IPS-18c (cell line): ENCODE measurements around the gene MEIS2.

Experiments used
- H3K4me3 ChIP-seq: 2 replicates; pipeline ENCODE4 v1.7.0; 2013; ENCODE audit warnings: low read depth, mild to moderate bottlenecking, low read length, moderate library complexity; ENCODE audit not compliant: insufficient read depth
- H3K9me3 ChIP-seq: one replicate; pipeline ENCODE4 v1.6.1; 2013; ENCODE audit warnings: mild to moderate bottlenecking, low read length, moderate library complexity; ENCODE audit not compliant: control insufficient read depth, insufficient read depth

MEIS2 gene

DNA sequence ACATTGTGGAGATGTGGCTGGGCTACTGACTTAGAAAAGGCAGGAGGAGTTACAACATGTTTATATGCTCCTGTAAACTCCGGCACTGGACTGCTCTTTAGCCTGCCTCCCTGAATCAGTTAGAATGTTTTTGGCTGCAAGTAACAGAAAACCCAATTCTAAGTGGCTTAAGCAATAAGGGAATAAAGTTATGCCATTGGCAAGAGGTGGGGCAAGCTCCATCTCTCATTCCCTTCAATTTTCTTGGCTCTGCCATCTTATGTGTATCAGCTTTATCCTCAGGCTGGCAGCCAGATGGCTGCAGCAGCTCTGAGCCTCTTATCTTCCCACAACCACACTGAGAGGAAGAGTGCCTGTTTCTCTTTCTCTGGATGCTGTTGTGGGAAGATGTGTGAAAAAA lies 22.4 kb upstream of the MEIS2 start:
- Histone ChIP-seq H3K9me3 (no peaks in the 10 kb centered on the region), H3K4me3 (no peak overlapping the region)

DNA sequence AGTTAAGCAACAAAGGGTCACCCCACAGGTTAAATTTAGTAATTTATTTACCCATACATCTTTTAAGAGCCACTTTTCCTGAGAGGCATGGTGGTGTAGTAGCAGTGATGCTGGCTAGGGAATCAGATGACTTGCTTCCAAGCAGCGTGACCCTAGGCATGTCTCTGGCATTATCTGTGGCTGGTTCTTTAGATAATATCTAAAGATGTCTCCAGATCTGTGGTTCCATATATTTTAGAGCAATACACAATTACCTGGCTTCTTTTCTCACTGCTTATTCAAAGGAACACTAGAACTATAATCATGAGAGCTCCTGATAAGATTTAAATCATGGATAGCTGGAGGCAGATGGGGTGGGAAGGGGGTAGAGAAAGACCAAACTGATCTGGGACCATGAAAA lies 21.1 kb upstream of the MEIS2 start:
- Histone ChIP-seq H3K9me3 (no peaks in the 10 kb centered on the region), H3K4me3 (no peak overlapping the region)

DNA sequence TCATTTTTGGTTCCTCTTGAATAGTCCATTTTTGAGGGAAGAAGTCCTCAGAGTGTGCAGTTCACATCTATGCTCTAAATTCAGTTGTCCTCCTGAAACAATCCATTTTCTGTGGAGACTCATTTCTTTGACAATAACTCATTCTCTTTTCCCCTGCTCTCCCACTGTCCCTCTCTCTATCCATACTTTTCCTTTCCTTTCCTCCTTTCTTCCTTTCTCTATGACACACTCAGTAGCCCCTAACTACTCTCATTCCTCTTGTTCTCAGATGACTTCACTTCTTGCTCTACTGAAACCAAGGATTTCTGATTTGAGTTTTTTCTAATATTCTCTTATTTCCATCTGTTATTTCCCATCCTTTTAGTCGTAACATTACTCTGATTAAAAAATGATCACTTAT lies 16.7 kb upstream of the MEIS2 start:
- Histone ChIP-seq H3K4me3 (no peak overlapping the region), H3K9me3 (no peaks in the 10 kb centered on the region)

DNA sequence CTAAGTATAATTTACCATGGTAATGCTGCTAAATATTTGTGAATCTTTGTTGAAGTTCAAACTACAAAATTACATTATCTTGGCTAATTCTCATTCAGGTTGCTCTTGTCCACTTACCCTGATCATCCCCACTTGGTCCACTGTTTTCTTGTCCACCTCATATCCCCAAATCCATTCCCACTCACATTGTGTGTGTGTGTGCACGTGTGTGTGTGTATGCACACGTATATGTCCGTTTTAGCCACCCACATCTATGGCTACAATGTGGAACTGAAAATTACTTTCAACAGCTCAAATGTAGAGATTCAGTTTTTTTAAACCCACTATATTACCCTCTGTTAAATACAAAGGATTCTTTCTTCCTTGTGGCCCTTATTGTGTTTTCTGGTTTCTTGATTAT lies 15.2 kb upstream of the MEIS2 start:
- H3K9me3 ChIP-seq: no peaks in the 10 kb centered on the region
- no peak overlapping the region for H3K4me3 ChIP-seq

DNA sequence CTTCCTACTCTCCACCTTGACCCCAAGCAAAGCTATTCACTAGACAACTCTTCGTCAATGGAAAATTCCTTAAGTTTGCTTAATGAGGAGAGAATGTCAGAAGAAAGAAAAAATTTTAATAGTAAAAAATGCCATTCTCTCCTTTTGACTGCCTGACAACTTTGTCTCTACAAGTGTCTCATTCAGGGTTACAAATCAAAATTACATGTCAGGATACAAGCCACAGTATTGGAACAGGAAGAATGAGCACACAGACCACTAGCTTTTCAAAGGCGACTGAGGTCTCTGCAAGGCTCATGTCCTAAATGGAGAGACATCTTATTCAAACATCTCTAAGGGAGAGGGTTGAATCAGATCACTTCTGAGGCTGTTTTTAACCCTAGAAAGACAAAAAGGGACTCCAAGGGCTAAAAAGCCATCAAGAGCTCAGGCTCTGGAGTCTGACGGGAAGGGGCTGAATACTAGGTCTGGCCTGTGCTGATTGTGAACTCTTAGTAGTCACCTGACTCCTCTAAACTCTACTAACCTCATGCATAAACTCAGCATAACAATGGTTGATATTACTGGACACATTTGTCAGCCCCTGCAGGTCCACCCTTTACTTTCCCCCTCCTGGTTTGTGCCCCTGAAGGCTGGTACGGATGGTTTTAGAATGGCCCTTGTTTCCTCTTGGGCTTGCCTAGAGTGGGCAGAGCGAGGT lies 12.8 kb upstream of the MEIS2 start:
- H3K9me3 ChIP-seq: no peaks in the 10 kb centered on the region

DNA sequence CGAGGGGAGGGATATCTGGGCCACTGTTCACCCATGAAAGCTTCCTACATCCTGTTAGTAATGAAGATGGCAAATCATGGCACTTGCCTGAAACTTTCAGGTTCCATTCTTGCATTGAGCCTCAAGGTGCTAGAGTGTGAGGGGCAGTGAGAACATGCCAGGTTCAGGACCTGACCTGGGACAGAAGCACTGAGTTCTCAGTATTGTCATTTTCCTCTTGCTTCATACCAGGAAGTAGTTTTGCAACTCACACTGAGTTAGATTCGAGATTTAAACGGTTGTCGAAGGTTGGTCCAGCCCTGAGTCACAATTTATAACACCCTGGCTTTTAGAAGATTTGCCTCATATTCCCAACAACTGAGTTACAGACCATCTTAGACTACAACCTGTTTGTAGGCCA lies 11.8 kb upstream of the MEIS2 start:
- Histone ChIP-seq H3K9me3 (no peaks in the 10 kb centered on the region), H3K4me3 (no peak overlapping the region)

More for the DNA sequence above, 12.8 kb upstream of the MEIS2 start:
- H3K4me3 ChIP-seq: no peak overlapping the region

DNA sequence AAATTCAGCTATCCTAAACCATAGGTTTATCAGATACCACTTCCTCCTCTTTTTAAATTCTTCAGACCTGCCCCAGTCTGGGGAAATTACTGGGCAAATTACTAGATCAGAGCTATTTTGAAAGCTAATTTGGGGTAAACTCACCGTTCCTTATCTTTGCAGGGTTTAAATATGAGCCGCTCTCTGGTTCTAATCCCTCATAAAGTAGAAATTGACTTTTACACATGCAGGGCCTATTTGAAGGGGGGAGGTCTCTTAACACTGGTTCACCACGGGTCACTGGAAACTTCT lies 11.0 kb upstream of the MEIS2 start:
- Histone ChIP-seq H3K4me3 (peak overlapping the region; percentile 45; the same call in 1 of the 2 replicates), H3K9me3 (no peaks in the 10 kb centered on the region)

DNA sequence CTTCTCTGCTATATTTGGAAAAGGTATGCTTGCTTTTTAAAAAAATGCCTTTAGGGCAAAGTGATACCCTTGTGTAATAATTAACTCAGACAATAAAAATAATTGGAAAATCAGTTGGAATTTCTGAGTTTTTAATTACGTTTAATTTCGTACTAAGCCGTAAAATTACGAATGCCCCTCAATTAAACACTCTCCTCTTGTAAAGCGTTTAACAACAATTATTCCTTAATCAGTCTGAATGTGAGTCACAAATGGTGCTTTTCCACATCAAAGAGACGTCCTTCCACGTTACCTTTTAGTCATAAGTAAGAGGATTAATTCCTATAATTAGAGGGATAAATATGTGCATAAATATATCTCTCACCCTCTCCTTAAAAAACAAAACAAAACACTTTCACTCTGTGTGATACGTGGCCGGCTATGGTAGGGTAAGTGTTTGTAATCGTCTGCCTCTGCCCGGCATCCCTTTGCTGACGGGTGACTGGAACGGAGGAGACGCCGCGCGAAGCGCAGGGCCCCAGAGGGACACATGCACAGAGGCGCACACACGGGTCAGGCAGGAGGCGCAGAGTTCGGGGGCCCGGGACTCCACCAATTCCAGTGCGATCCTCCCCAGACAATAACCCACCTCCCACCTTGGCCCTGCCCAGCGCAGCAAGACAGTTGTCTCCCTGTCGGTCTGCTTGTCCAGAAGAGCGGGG lies 9.7 kb upstream of the MEIS2 start:
- H3K9me3 ChIP-seq: no peaks in the 10 kb centered on the region
- H3K4me3 ChIP-seq: peak overlapping the region; percentile 45; the same call in 1 of the 2 replicates

DNA sequence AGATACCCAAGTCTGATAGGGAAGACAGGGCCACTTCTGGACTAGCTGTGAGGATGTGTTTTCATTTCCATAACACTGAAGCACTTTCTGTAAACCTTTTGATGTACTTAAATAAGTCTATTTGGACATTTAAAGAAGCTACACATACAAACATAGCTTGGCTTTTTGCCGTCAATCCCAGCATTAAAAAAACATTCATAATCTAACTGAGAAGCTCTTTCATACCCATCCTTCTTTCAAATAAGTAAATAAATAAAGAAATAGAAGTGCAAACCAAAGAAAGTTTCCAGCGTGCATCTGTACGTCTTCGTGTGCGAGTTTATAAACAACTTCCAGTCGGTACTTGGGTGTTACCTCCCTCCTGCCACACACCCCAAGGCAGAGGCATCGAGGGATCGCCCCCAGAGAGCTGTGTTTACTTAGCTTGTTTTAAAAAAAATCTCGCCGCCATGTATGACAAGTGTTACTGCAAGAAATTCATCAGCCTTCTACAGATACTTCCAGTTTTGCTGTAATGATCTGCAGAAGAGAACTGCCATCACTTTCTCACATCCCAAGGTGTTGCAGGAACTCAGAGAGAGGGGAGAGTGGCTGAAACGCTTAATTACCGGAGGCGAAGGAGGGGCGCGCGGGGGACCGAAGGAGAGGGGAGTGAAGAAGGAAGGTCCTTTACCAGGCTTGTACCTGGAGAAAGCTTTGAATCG lies 9.0 kb upstream of the MEIS2 start:
- H3K9me3 ChIP-seq: no peaks in the 10 kb centered on the region
- H3K4me3 ChIP-seq: no peak overlapping the region

DNA sequence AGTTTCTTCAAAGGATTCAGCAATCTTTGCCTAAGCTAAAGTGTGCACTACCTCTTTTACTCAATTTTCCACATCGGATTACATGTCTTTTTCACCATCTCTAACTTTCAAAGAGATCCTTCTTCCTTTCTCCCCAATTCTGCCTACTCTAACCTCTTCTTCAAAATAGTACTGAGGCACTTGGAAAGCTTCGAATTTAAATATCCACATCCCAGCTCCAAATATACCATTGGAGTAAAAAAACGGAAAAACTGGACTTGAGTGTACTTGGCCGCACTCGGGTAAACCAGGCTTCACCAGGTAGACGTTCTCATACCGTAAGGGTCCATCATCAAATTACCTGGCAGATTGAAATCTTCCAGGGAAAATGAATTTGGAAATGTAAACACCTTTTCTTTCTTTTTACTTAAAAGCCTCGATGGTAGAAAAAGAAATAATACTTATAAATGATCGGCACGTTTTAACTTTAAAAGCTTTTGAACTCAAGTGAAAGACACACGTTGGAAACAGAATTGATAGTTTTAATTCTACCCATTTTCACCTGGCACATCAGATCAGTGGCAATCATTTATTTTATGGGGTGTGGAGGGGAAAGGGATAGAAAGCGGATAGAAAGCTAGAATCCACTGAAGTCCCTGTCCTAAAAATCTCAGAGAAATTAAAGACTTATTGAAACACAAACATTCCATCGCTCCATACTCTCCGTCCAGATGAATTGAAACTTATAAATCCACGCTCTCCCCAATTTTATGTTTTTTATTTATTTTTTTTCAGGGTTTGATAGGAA lies 8.2 kb upstream of the MEIS2 start:
- no peak overlapping the region for H3K4me3 ChIP-seq

DNA sequence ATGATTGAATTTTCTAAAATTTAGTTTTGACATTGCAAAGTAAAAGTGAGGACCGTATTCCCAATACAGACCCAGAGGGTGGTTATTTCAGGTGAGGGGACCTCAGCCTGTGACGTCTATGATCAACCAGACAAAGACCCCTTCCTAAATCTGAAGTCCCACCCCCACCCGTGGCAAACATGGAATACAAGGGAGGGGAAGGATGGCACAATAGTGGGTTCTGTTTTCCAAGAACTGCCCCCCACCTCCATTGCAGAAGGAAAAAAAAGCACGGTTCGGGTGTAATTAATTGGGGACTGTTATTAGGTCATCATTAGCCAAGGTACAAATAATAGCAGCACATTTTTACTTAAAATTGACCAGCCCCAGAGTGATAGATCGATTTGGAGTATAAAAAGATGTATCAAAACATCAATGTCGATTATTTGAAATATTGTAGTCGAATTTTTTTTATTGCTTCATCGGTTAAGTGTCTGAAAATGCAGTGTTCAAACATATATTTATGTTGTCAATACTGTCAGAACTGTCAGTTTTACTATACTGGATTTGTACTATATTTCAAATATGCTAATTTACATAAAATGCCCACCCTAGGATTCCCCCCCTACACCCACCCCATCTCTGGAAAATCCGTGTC lies 7.5 kb upstream of the MEIS2 start:
- Histone ChIP-seq H3K9me3 (no peaks in the 10 kb centered on the region), H3K4me3 (no peak overlapping the region; the same call in 1 of the 2 replicates)

More for the DNA sequence above, 8.2 kb upstream of the MEIS2 start:
- no peaks in the 10 kb centered on the region for H3K9me3 ChIP-seq

DNA sequence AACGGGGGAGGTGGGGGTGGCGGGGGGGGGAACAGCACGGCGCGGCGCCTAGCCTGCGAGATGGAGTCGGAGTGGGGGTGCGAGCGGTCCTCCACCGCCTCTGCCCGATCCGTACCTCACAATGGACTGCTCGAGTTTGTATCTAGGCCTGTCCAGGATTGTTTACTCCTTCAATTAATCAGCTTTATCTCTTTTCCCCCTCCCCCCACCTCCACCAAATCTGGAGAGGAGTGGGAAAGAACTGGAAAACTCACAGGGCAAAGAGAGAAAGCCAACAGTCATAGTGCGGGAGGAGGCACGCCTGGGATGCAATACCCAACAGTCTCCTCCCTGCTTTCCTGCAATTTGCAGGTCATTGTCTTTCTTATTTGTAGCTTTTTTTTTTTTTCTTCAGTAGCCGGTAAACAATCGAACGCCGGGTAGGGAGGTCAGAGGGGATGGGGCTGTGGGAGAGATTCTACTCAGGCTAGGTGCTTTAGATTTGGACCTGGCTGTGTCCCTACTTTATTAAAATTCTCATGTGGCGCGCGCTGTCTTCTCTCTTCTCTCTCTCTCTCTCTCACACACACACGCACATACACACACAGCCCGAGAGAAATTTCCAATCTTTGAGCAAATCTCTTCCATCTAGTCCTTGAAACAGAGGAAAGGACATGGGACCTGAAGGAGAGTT lies 6.9 kb upstream of the MEIS2 start:
- H3K9me3 ChIP-seq: no peaks in the 10 kb centered on the region
- H3K4me3 ChIP-seq: peak overlapping the region; percentile 35; the same call in 1 of the 2 replicates

DNA sequence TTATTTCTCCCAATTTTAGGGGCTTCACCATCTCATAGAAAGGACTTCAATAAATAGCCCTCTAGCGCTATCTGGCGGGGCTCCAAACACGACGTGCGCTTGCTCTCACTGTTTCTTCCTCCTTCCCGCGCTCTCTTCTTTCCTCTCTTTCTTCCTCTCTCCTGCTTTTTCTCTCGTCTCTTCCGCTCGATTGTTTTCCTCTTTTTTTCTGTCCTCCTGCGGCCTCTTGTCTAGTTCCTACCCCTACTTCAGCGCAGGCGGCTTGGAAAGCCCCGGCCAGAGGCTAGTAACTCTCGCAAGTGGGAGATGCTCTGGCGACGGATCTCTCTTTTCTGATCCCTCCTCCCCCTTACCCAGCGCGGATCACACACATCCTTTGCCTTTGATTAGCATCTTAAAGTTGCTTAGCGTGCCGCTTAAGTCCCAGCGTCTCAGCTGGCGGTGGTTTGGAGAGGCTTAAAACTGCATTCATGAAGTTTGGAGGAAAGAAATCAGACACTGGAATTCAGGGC lies 6.2 kb upstream of the MEIS2 start:
- H3K4me3 ChIP-seq: peak overlapping the region; percentile 31; the same call in 1 of the 2 replicates
- no peaks in the 10 kb centered on the region for H3K9me3 ChIP-seq

DNA sequence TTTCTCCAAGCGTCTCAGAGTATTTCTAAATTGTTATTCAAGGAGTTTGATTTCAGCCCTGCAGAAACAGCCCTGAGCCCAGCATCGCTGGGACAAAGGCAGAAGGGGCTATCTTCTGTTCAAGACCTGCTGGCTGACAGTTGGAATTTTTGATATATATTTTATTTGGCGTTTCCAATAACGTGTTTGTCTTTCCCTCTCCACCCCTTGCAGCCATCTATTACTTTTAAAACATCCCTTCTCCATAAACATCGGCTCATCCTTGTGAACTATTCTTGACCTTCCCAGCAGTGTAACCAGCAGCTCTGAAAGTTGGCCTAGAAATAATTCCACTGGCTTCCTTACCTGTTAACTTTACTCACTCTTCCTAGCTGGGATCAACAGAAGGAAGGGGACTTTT lies 5.5 kb upstream of the MEIS2 start:
- H3K9me3 ChIP-seq: no peaks in the 10 kb centered on the region
- H3K4me3 ChIP-seq: no peak overlapping the region

DNA sequence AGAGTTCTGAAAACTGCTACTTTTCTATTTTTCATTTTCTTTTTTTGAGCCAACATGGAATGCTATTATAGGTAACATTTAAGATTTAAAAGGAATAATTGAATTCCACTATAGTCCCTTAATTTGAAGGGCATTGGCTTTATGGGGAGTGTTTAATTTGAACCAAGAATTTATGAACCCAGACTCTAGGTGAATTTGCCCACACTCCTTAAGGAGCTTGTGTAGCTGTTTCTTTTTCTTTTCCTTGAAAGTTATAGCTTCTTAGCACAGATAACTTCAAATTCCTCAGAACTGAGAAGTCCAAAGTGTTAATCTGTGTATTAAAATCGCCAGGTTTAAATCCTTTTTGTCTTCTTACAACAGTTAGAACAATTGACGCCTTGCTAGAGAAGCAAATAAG lies 4.7 kb upstream of the MEIS2 start:
- Histone ChIP-seq H3K4me3 (no peak overlapping the region), H3K9me3 (no peaks in the 10 kb centered on the region)

DNA sequence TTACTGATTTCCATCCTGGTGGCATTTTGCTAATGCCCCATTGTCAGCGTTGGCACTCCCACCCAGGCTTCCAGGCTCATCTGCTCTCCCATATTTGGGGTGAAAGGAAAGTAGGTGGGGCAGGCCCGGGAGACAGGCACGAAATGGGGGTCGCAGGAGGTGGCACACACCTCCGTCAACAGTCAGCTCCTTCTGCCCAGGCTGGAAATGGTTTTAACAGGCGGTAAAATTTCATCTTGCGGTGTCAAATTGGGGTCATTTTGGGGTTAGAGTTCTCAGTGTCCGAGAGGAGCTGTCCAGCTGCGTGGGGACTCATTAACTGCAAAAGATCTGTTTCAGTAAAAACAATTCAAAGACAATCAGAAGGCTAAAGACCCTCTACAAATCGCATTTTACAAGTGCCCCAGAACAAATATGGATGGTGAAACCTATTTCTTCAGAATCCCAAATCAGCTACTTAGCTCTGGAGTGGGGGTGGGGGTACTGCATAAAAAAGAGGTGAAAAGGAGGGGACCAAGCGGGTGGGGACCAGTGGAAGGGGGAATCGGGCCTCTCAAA lies 4.2 kb upstream of the MEIS2 start:
- Histone ChIP-seq H3K4me3 (no peak overlapping the region), H3K9me3 (no peaks in the 10 kb centered on the region)
